Colonic mucosa (tissue), 4 donors: ENCODE data around the gene TRAK2. TPM values are rescaled to one million over a fixed set of nuclear protein-coding genes. Genes with fewer than 3 reads are reported as not detected.
"Not testable (repeated sequence)": the region's sequence is repeated elsewhere in the genome, so short reads cannot be mapped to it uniquely, and the experiment has no call there.

ENCODE experiments used
- DNase-seq: peaks from one replicate; pipeline ENCODE4 v3.0.0-alpha.2; 2020
- H3K27ac ChIP-seq: fragments of 200-600 bp; one replicate; pipeline ENCODE4 v1.8.0; 2021
- H3K27me3 ChIP-seq: fragments of 200-600 bp; one replicate; pipeline ENCODE4 v1.8.0; 2021
- H3K36me3 ChIP-seq: fragments of 200-600 bp; one replicate; pipeline ENCODE4 v1.8.0; 2021
- H3K4me1 ChIP-seq: fragments of 200-600 bp; one replicate; pipeline ENCODE4 v1.8.0; 2021; ENCODE audit warnings: mild to moderate bottlenecking
- H3K4me3 ChIP-seq: fragments of 200-600 bp; one replicate; pipeline ENCODE4 v1.8.0; 2021
- H3K9ac ChIP-seq, 2 donors: one replicate each; pipeline ENCODE4 v1.7.0; 2013; ENCODE audit warnings: control low read depth in 2 of 2, low read depth in 2 of 2, low read length in 2 of 2
- H3K9me3 ChIP-seq: fragments of 200-600 bp; one replicate; pipeline ENCODE4 v1.8.0; 2021
- CTCF ChIP-seq: fragments of 200-600 bp; IDR thresholded peaks from one replicate; pipeline ENCODE4 v1.8.0; 2022; ENCODE audit warnings: antibody characterized with exemption, mild to moderate bottlenecking
- intact Hi-C: fragments of 100-400 bp; cut with DNase I; formaldehyde crosslinking; loops from one replicate; pipeline ENCODE4 v1.14.1; 2022
- total RNA-seq, 2 donors: library from RNA; stranded (reverse); fragmentation: NEBNext Ultra II Directional in 1 of 2; extraction: Animal tissue kit (Norgen Biotek cat#: 25700) in 1 of 2; gene quantifications; one replicate each; pipeline ENCODE4 v1.2.1, GENCODE V29; 2021
- donor health status: healthy.
- donor health status: DM: no; HTN: no; CAD: no.
- donor health status: DM: no; HTN: no; CAD: no.

Gene TRAK2
- total RNA-seq, 2 donors from 2014 or later = 40.0 to 50.3 TPM

- Histone ChIP-seq H3K36me3 (no peaks in the 10 kb centered on the region), H3K27ac (no peak overlapping the region), H3K4me1 (no peaks in the 10 kb centered on the region), H3K9me3 (no peaks in the 10 kb centered on the region), H3K4me3 (no peak overlapping the region), H3K9ac (no peak overlapping the region), H3K27me3 (no peaks in the 10 kb centered on the region)
- DNase-seq = no peak
- intact Hi-C loops = no loop called here
- no peak for TF ChIP-seq CTCF
Observed at GRCh38 chr2:201369775-201370174, 81.5 kb downstream of the TRAK2 start.

GRCh38 chr2:201369318-201369717, 81.9 kb downstream of the TRAK2 start:
- H3K27me3 ChIP-seq, H3K27ac ChIP-seq, H3K9me3 ChIP-seq, H3K9ac ChIP-seq, H3K4me1 ChIP-seq, intact Hi-C loops, H3K4me3 ChIP-seq, H3K36me3 ChIP-seq, DNase-seq: not testable (repeated sequence)

- H3K4me3 ChIP-seq = no peak overlapping the region
- H3K27ac ChIP-seq = no peak overlapping the region
- intact Hi-C loops = no loop called here
- no peaks in the 10 kb centered on the region for H3K4me1 ChIP-seq
- H3K27me3 ChIP-seq = no peaks in the 10 kb centered on the region
- no peaks in the 10 kb centered on the region for H3K36me3 ChIP-seq
- H3K9me3 ChIP-seq = no peaks in the 10 kb centered on the region
- no peak overlapping the region for H3K9ac ChIP-seq
- no peak for TF ChIP-seq CTCF
- DNase-seq = no peak
Observed at GRCh38 chr2:201366146-201366545, 85.1 kb downstream of the TRAK2 start.

DNA sequence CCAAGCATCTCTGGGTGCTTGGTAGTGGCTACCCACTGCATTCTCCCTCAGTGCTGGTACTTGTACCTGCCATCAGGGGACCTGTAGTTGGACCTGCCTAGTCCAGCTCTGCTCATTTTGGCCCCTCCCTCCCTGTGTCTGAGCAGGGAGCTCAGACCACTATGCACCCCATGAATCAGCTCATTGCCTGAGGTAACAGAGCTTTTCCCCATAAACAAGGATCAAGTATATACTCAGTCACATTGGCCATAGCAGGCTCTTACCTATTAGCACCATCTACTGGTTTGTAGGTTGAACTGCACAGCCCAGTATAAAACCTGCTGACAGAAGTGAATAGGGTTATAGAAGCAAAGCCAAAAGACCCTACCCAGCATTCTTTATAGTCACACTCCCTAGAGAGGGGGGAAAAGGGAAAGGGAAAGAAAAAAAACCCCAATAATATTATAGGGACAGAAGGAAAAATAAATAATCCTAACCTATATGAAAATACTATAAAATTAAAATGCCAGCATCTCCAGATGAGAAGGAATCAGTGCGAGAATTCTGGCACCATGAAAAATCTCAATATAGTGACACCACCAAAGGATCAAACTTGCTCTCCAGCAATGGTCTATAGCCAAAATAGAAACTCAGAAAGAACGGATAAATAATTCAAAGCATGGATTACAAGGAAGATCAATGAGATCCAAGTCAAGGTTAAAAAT, 87.2 kb downstream of the TRAK2 start:
- Histone ChIP-seq H3K27me3 (no peaks in the 10 kb centered on the region), H3K36me3 (no peaks in the 10 kb centered on the region), H3K9me3 (no peaks in the 10 kb centered on the region), H3K4me3 (no peak overlapping the region), H3K27ac (no peak overlapping the region), H3K9ac (no peak overlapping the region), H3K4me1 (no peaks in the 10 kb centered on the region)
- intact Hi-C loops = loop anchor here (5.0 kb wide), 1 partner anchor 127 kb away; no protein-coding TSS in a partner anchor
- DNase-seq = no peak
- TF ChIP-seq CTCF = peak; percentile 88

GRCh38 chr2:201362396-201362795, 88.9 kb downstream of the TRAK2 start:
- H3K9me3 ChIP-seq = no peaks in the 10 kb centered on the region
- no peak overlapping the region for H3K27ac ChIP-seq
- H3K9ac ChIP-seq = no peak overlapping the region
- no peak for TF ChIP-seq CTCF
- H3K27me3 ChIP-seq = no peaks in the 10 kb centered on the region
- no peaks in the 10 kb centered on the region for H3K36me3 ChIP-seq
- DNase-seq = no peak
- H3K4me1 ChIP-seq = no peaks in the 10 kb centered on the region
- intact Hi-C loops = loop anchor here (5.0 kb wide), 1 partner anchor 125 kb away; no protein-coding TSS in a partner anchor
- no peak overlapping the region for H3K4me3 ChIP-seq

GRCh38 chr2:201361078-201361733, 90.1 kb downstream of the TRAK2 start:
- no peak overlapping the region for H3K4me3 ChIP-seq
- DNase-seq = no peak
- intact Hi-C loops = loop anchor here (5.0 kb wide), 1 partner anchor 124 kb away; no protein-coding TSS in a partner anchor
- no peak overlapping the region for H3K9ac ChIP-seq
- no peaks in the 10 kb centered on the region for H3K4me1 ChIP-seq
- no peaks in the 10 kb centered on the region for H3K9me3 ChIP-seq
- no peak overlapping the region for H3K27ac ChIP-seq
- no peaks in the 10 kb centered on the region for H3K36me3 ChIP-seq
- H3K27me3 ChIP-seq = no peaks in the 10 kb centered on the region
- TF ChIP-seq CTCF = no peak
